HUDEP-2 (cell line): Measurements from ENCODE around the gene MRPL55.
"Not testable (repeated sequence)": the region's sequence is repeated elsewhere in the genome, so short reads cannot be mapped to it uniquely, and the experiment has no call there.

Experiments used
- DNase-seq, 76 experiments: peaks; one replicate each; lab custom pipeline; 2025; ENCODE audit not compliant: unreplicated experiment in 76 of 76; lab: John Stamatoyannopoulos, UW

The MRPL55 gene

DNA sequence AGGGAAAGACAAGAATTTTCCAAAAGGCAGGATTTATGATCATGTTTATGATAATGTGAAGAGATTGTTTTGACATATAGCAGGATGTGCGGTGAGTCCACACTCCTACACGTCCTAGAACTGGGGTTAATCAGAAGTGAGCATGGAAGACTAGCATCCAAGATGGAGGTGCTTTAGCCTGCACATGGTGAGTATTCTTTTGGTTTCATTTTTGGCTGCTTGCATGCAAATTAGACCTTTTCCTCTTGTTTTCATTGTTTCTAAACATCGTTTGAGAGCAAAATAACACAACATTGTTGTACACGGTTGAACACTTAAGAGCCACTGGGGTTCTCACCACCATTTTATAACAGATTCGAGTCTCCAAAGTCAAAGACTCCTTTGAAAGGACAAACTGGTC is 16.1 kb upstream of the MRPL55 start:
- DNase-seq, result no peak

DNA sequence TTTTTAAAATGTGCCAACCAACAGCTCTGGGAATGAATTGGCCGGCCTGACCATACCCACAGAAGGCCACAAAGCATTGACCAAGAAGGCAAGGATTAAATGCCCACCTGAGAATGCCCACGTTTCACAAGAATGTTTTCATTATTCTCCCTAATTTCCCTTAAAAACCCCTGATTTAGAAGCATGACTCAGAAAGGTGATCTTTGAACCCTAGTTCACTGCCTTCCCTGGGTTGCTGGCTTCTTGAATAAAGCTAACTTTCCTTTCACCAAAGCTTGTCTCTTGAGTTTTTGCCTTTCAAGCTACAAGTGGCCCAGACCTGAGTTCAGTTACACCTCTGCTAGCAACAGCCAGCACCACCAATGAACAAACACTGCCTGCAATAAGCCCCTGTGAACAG is 14.4 kb upstream of the MRPL55 start:
- DNase-seq, result no peak

DNA sequence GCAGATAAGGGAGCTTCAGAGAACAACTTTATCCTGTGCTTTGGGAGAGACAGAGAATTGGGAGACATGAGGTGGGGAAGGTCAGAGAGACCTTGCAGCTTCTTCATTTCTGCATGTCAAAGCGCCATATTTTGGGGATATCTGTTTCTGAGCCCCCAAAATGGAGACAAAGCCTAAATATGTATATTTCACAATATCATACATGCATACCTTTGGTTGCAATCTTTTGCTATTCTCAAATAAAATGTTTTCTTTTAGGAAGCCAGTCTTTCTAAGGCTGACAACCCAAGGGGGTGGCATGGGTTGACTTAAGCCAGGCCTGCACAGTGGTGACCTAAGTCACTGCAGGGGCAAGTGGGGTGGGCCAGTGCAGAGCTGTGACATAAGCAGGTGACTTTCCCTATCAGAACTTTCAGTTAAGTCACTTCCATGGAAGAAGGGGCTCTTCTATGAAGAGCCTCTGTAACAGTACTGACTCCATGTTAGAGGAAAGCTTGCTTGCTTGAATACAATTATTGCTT is 13.9 kb upstream of the MRPL55 start:
- DNase-seq, result no peak

DNA sequence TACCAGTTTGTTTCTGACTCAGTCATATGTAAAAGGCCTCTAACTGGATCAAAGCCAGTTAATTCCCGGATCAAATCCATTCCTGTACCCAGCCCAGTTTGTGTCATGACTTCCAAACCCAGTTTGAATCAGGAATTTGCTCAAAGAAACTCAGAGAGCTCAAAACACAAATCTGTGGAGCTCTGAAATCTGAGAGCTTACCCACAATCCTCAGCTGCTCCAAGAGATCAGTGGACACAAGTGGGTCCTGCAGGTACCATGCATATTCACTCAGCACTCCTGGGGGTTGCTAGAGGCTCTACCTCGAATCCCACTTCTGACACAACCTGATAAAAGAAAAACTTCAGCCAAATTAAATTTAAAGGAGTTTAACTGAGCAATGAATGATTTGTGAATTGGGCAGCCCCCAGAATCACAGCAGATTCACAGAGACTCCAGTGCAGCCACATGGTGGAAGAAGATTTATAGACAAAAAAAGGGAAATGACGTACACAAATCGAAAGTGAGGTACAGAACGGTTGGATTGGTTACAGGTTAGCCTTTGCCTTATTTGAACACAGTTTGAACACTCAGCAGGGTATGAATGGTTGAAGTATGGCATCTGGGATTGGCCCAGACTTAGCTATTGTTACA is 11.9 kb upstream of the MRPL55 start:
- no peak for DNase-seq

- no peak for DNase-seq
Measured at GRCh38 chr1:228120351-228120750, 11.3 kb upstream of the MRPL55 start.

GRCh38 chr1:228118040-228118439 is 8.9 kb upstream of the MRPL55 start:
- DNase-seq, result no peak

GRCh38 chr1:228117335-228117734 is 8.2 kb upstream of the MRPL55 start:
- DNase-seq, result no peak

DNA sequence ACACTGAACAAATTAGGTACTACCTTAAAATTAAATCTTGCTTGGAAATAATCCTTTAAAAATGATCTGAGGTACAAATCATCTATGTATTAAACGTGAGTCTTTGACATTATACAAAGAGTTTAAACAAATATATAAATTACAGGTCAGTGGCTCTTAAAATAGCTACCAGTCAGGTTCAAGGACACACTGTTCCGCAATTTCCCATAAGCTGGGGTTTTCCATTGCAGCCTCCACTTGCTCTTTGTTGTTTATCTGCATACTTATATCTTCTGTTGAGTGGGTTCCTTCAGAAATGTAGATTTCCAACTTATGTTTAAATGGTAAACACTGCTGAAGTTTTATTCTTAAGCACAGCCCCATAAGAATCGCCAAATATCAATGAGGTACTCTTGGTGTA is 5.7 kb upstream of the MRPL55 start:
- no peak for DNase-seq

DNA sequence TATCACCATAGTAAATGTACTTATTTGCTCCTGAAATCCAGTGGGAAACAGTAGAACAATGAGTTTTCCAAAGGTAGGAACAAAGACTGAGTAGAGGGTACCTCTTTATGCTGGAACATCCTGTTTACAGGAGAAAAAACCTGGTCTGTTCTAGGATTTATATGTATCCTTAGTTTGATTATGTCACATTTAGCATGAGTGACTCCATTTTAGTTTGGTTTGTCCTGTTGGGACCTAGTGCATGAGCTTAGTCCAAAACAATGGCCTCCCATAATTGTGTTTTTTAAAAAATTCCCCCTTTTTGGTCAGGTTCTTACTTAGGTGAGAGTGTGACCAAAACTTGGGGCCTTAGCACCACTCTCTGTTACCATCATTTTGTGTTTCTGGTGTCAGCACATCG is 3.5 kb upstream of the MRPL55 start:
- no peak for DNase-seq

GRCh38 chr1:228112167-228112566 is 3.1 kb upstream of the MRPL55 start:
- DNase-seq, result no peak

DNA sequence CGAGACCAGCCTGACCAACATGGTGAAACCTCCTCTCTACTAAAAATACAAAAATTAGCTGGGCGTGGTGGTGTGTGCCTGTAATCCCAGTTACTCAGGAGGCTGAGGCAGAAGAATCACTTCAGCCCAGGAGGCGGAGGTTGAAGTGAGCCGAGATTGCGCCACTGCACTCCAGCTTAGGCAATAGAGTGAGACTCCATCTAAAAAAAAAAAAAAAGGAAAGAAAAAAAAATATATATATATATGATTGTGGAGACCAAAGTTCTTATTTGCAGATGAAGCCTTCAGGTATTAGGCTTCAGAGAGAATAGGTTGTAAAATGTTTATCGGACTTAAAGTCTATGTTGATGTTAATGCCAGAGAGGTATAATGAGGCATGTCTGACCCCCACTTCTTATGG is 2.2 kb upstream of the MRPL55 start:
- DNase-seq, result not testable (repeated sequence)

GRCh38 chr1:228110556-228110955 is 1.5 kb upstream of the MRPL55 start:
- DNase-seq, result no peak

- DNase-seq, result no peak
Measured at GRCh38 chr1:228109962-228110488, 926 bp upstream of the MRPL55 start.

GRCh38 chr1:228108742-228109072 is 392 bp downstream of the MRPL55 start:
- no peak for DNase-seq

DNA sequence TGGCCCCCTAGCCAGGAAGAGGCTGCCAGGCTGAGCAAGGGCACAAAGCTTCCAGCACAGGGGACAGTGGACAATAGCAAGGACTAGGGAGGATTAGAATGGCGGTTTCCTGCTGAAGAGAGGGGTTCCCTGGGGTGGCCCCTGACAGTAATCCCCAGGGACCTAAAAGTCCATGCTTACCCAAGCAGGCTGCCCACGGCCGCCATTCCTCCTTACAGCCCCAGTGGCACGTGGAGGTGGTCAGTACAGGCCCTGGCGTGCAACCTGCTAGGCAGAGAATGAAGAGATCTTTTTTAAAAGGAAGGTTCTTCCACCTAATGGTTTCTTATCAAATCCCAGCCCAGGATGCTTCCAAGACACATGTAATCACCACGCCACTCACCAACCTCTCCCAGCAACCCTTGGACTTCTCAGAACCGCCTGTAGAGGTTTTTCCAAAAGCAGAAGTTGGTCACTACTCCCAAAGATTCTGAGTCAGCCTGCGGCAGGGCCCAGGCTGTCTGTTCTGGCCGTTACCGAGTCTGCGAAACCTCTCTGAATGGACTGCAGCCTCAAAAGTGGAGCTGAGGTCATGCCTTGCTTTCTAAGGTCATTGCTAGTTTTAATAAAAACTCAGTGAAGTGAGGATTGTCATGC is 926 bp downstream of the MRPL55 start:
- DNase-seq, result no peak

GRCh38 chr1:228107636-228108035 is 1.5 kb downstream of the MRPL55 start:
- no peak for DNase-seq

GRCh38 chr1:228106800-228107054 is 2.4 kb downstream of the MRPL55 start:
- DNase-seq, result no peak

DNA sequence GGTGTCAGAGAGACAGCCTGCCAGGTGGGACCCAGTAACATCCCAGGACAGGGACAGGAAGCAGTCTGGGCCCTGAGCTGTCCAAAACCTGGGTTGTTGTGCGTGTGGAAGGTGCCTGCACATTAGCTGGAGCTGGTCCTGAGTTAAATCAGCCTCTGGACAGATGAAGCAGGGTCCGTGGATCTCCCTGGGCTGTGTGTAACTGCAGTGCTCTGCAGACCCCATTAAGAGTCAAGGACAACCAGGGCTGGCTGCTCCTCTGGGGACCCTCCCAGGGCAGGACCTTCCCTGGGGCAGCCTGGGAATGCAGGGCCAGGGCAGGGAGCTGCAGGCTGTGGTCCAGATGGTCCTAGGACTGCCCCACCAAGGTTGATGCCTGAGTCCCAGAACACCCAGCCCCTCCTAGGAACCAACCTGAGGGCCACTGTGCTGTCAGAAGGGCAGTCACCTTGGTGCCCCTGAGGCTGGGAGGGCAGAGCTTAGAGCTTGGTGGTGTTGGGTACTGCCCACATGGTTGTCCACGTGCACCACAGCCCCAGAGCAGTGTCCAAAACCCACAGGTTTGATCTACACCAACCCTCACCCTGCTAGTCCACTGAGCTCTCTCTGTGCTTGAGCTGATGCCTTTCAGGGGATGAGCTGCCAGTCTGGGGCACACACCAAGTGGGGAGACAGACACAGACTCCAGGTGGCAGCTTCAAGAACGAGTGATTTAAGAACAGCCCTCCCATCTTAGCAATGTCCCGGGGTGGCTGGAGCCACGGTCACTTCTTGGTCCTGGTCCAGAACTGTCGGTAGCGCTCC is 2.9 kb downstream of the MRPL55 start:
- no peak for DNase-seq

- DNase-seq, result no peak
Measured at GRCh38 chr1:228105270-228105995, 3.7 kb downstream of the MRPL55 start.

GRCh38 chr1:228104526-228105269 is 4.4 kb downstream of the MRPL55 start:
- no peak for DNase-seq
